ENCODE results near the gene CTNND2.

- TF ChIP-seq, protein P1, sequence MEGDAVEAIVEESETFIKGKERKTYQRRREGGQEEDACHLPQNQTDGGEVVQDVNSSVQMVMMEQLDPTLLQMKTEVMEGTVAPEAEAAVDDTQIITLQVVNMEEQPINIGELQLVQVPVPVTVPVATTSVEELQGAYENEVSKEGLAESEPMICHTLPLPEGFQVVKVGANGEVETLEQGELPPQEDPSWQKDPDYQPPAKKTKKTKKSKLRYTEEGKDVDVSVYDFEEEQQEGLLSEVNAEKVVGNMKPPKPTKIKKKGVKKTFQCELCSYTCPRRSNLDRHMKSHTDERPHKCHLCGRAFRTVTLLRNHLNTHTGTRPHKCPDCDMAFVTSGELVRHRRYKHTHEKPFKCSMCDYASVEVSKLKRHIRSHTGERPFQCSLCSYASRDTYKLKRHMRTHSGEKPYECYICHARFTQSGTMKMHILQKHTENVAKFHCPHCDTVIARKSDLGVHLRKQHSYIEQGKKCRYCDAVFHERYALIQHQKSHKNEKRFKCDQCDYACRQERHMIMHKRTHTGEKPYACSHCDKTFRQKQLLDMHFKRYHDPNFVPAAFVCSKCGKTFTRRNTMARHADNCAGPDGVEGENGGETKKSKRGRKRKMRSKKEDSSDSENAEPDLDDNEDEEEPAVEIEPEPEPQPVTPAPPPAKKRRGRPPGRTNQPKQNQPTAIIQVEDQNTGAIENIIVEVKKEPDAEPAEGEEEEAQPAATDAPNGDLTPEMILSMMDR (tag by site-specific recombination; IDR thresholded peaks at IDR 0.05), result no peak
- TF ChIP-seq ZFP37 (tag by site-specific recombination; IDR thresholded peaks at IDR 0.05) (no peak), HOXD13 (CRISPR knock-in tag; IDR thresholded peaks at IDR 0.05; ENCODE audit: borderline replicate concordance) (no peak), ZNF24 (tag by site-specific recombination; IDR thresholded peaks at IDR 0.05) (no peak), ZNF449 (tag by site-specific recombination; IDR thresholded peaks at IDR 0.05) (no peak), HOXC10 (CRISPR knock-in tag; IDR thresholded peaks at IDR 0.05) (no peak), ZNF239 (tag by site-specific recombination; IDR thresholded peaks at IDR 0.05) (no peak), ZNF707 (tag by site-specific recombination; IDR thresholded peaks at IDR 0.05) (no peak), ZNF670 (tag by site-specific recombination; IDR thresholded peaks at IDR 0.05; ENCODE audit: low read depth) (no peak), ZBTB21 (tag by site-specific recombination; IDR thresholded peaks at IDR 0.05) (no peak), ZBTB1 (tag by site-specific recombination; IDR thresholded peaks at IDR 0.05) (no peak), ZNF324 (tag by site-specific recombination; IDR thresholded peaks at IDR 0.05) (no peak)
- TF ChIP-seq, protein P2, sequence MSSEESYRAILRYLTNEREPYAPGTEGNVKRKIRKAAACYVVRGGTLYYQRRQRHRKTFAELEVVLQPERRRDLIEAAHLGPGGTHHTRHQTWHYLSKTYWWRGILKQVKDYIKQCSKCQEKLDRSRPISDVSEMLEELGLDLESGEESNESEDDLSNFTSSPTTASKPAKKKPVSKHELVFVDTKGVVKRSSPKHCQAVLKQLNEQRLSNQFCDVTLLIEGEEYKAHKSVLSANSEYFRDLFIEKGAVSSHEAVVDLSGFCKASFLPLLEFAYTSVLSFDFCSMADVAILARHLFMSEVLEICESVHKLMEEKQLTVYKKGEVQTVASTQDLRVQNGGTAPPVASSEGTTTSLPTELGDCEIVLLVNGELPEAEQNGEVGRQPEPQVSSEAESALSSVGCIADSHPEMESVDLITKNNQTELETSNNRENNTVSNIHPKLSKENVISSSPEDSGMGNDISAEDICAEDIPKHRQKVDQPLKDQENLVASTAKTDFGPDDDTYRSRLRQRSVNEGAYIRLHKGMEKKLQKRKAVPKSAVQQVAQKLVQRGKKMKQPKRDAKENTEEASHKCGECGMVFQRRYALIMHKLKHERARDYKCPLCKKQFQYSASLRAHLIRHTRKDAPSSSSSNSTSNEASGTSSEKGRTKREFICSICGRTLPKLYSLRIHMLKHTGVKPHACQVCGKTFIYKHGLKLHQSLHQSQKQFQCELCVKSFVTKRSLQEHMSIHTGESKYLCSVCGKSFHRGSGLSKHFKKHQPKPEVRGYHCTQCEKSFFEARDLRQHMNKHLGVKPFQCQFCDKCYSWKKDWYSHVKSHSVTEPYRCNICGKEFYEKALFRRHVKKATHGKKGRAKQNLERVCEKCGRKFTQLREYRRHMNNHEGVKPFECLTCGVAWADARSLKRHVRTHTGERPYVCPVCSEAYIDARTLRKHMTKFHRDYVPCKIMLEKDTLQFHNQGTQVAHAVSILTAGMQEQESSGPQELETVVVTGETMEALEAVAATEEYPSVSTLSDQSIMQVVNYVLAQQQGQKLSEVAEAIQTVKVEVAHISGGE (tag by site-specific recombination; conservative IDR thresholded peaks at IDR 0.05; ENCODE audit: low read depth), result no peak
- TF ChIP-seq, protein P3, sequence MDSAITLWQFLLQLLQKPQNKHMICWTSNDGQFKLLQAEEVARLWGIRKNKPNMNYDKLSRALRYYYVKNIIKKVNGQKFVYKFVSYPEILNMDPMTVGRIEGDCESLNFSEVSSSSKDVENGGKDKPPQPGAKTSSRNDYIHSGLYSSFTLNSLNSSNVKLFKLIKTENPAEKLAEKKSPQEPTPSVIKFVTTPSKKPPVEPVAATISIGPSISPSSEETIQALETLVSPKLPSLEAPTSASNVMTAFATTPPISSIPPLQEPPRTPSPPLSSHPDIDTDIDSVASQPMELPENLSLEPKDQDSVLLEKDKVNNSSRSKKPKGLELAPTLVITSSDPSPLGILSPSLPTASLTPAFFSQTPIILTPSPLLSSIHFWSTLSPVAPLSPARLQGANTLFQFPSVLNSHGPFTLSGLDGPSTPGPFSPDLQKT (IDR thresholded peaks at IDR 0.05; ENCODE audit: borderline replicate concordance, low read depth, low read length), result no peak
Observed at GRCh38 chr5:11692636-11693035, 211.6 kb downstream of the CTNND2 start.
